Activated T-cell treated with anti-CD3 and anti-CD28 coated beads for 1 hour (primary cell): ENCODE data around the gene STXBP5.

Source experiments
- DNase-seq: peaks from one replicate; pipeline ENCODE4 v3.0.0-alpha.2; 2020; ENCODE audit warnings: low read depth

The STXBP5 gene

GRCh38 chr6:147438758-147439528 lies 234.7 kb downstream of the STXBP5 start:
- DNase-seq, result no peak
